Pancreas (tissue), 10 donors: Measurements from ENCODE around the gene CASS4. TPM values are rescaled to one million over a fixed set of nuclear protein-coding genes. Genes with fewer than 3 reads are reported as not detected.

Experiments used
- ATAC-seq, 4 donors: fragments of 200-7000 bp; cut with Tn5 transposase; one replicate each; pipeline versions ENCODE4 v1.8.0 to v1.9.1; 2020; ENCODE audit warnings: mild to moderate bottlenecking in 4 of 4, moderate library complexity in 4 of 4
- DNase-seq, 6 donors: peaks; one replicate each; pipeline ENCODE4 v3.0.0-alpha.2; 2020
- FAIRE-seq: peaks from 2 replicates; lab custom pipeline; 2012; peaks lifted over from hg19 to GRCh38; lab: Jason Lieb, UNC
- H3K27ac ChIP-seq, 4 donors: fragments of 200-600 bp; sonication (generic); 1 replicate in 3 of 4; 2 replicates in 1 of 4; pipeline versions ENCODE4 v1.5.0 to v1.8.0; 2020
- H3K27me3 ChIP-seq, 4 donors: fragments of 200-600 bp; one replicate each; pipeline ENCODE4 v1.8.0; 2021
- H3K36me3 ChIP-seq, 3 donors: fragments of 200-600 bp; sonication (generic) in 1 of 3; one replicate each; pipeline versions ENCODE4 v1.5.0 to v1.8.0; 2020 to 2021
- H3K4me1 ChIP-seq, 3 donors: fragments of 200-600 bp; one replicate each; pipeline ENCODE4 v1.8.0; 2021
- H3K4me3 ChIP-seq, 4 donors: fragments of 200-600 bp; sonication (generic) in 2 of 4; one replicate each; pipeline versions ENCODE4 v1.5.0 to v1.8.0; 2020 to 2021
- H3K9me3 ChIP-seq, 4 donors: fragments of 200-600 bp; one replicate each; pipeline ENCODE4 v1.8.0; 2021
- WGBS, 2 donors: extraction: QIAGEN DNeasy Blood & Tissue Kit; methylation state at CpG; one replicate each; pipeline ENCODE4 v1.1.7; 2013; 5-methylcytosine and 5-hydroxymethylcytosine counted together
- intact Hi-C, 3 donors: fragments of 100-400 bp; cut with DNase I; formaldehyde crosslinking; loops; one replicate each; pipeline versions ENCODE4 v1.11.1 to v1.14.2; 2022
- polyA plus RNA-seq, 2 donors: library from polyadenylated mRNA; stranded (reverse); fragments of 200-250 nt; gene quantifications; one replicate each; pipeline ENCODE4 v1.2.3, GENCODE V29; 2013
- total RNA-seq, 6 donors: library from RNA; stranded (reverse); fragmentation: NEBNext Ultra II Directional in 4 of 6; extraction: Animal tissue kit (Norgen Biotek cat#: 25700) in 4 of 6; gene quantifications; one replicate each; pipeline versions ENCODE4 v1.2.1 to v1.2.4, GENCODE V29; 2021 to 2023
- TF ChIP-seq, protein P1 (sequence below), 4 donors: fragments of 200-600 bp; sonication (generic) in 3 of 4; IDR thresholded peaks; one replicate each; pipeline versions ENCODE4 v1.5.0 to v1.8.0; 2021; ENCODE audit warnings: antibody characterized with exemption in 4 of 4
- donor health status: healthy with polysubstance abuse.
- donor health status: DM: no; HTN: no; CAD: no; lungs with moderate emphysema.
- donor health status: DM: no; HTN: no; CAD: no.
- donor health status: control.
- donor health status: control.
- donor health status: Bipolar disorder and iron deficiency.
- donor health status: DM: yes; HTN: yes; CAD: no.
- donor health status: DM: no; HTN: no; CAD: no.
- donor health status: DM: no; HTN: no; CAD: no.
- donor health status: DM: yes; HTN: yes; CAD: no.

The CASS4 gene
- total and polyA plus RNA-seq, 8 donors: 0.04 to 1.6 (median 0.22) TPM

DNA sequence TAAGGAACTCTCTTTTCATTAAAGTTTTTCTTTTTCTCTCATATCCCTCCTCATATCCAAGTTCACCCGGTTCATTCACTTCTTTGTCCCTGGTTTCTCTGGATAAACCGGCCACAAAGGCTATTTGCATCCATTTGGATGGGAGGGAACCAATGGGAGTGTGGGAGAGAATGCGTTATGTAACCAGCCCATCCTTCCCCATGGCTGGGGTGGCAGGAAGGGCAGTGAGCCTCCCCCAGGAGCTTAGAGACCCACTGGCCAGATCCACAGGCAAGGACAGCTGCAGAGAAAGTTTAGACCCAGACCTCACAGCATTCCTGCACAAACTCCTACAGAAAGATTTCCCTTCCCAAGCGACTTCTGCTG lies 10.7 kb downstream of the CASS4 start:
- TF ChIP-seq, protein P1, sequence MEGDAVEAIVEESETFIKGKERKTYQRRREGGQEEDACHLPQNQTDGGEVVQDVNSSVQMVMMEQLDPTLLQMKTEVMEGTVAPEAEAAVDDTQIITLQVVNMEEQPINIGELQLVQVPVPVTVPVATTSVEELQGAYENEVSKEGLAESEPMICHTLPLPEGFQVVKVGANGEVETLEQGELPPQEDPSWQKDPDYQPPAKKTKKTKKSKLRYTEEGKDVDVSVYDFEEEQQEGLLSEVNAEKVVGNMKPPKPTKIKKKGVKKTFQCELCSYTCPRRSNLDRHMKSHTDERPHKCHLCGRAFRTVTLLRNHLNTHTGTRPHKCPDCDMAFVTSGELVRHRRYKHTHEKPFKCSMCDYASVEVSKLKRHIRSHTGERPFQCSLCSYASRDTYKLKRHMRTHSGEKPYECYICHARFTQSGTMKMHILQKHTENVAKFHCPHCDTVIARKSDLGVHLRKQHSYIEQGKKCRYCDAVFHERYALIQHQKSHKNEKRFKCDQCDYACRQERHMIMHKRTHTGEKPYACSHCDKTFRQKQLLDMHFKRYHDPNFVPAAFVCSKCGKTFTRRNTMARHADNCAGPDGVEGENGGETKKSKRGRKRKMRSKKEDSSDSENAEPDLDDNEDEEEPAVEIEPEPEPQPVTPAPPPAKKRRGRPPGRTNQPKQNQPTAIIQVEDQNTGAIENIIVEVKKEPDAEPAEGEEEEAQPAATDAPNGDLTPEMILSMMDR (IDR thresholded peaks at IDR 0.05): no peak
- Histone ChIP-seq H3K36me3 (no peaks in the 10 kb centered on the region), H3K4me1 (no peaks in the 10 kb centered on the region), H3K4me3 (no peak overlapping the region), H3K9me3 (no peaks in the 10 kb centered on the region), H3K27me3 (no peaks in the 10 kb centered on the region), H3K27ac (no peak overlapping the region)
- DNase-seq: no peak
- ATAC-seq: no peak
- no peak for FAIRE-seq
- intact Hi-C loops: no loop called here
- WGBS, 2 donors: 68 to 73% methylated on average over 4 of the region's 4 CpGs

DNA sequence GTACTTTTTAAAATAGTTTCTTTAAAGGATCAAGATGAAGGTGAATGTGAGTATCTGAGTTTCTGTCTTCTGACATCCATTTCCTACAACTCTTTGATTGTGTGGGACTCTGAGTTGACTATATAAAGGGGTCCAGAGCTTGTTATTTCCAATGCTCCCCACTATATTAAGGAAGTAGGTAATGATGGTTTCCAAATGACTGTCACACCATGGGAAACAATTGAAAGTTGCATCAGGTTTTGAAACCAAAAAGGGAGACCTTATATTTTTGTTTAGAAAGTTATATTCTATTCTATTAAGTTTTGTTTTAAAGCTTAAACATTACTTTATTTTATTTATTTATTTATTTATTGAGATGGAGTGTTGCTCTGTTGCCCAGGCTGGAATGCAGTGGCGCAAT lies 11.2 kb downstream of the CASS4 start:
- FAIRE-seq (no peak), ATAC-seq (no peak), DNase-seq (no peak)
- 100% methylated on average over 1 of the region's 1 CpG for WGBS, 2 donors
- H3K27ac ChIP-seq: no peak overlapping the region
- H3K4me1 ChIP-seq: no peaks in the 10 kb centered on the region
- H3K9me3 ChIP-seq: no peaks in the 10 kb centered on the region
- TF ChIP-seq, protein P1 (IDR thresholded peaks at IDR 0.05): no peak
- intact Hi-C loops: no loop called here
- H3K36me3 ChIP-seq: no peaks in the 10 kb centered on the region
- H3K27me3 ChIP-seq: no peaks in the 10 kb centered on the region
- no peak overlapping the region for H3K4me3 ChIP-seq

DNA sequence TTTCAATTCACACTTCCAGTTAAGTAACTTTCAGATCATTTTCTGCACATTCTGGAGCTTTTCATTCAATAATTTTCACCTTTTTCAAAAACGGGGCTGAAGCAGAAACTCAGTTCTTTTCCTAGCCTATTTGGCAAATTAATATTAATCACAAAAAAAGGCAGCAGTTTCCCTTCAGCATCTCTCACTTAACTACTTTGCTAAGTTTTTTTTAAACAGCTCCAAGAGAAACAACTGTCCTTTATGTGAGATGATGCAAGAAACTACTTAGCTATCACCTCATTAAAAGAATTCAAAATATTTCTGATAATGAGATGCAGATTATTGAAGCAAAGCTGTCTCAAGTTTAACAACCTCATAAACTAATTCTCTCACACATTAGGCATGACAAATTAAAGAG lies 11.8 kb downstream of the CASS4 start:
- FAIRE-seq (no peak), DNase-seq (no peak), ATAC-seq (no peak)
- intact Hi-C loops: no loop called here
- H3K9me3 ChIP-seq: no peaks in the 10 kb centered on the region
- H3K27ac ChIP-seq: no peak overlapping the region
- TF ChIP-seq, protein P1 (IDR thresholded peaks at IDR 0.05): no peak
- H3K4me1 ChIP-seq: no peaks in the 10 kb centered on the region
- H3K4me3 ChIP-seq: no peak overlapping the region
- H3K27me3 ChIP-seq: no peaks in the 10 kb centered on the region
- no peaks in the 10 kb centered on the region for H3K36me3 ChIP-seq
- 32 to 34% methylated on average over 1 of the region's 1 CpG for WGBS, 2 donors

DNA sequence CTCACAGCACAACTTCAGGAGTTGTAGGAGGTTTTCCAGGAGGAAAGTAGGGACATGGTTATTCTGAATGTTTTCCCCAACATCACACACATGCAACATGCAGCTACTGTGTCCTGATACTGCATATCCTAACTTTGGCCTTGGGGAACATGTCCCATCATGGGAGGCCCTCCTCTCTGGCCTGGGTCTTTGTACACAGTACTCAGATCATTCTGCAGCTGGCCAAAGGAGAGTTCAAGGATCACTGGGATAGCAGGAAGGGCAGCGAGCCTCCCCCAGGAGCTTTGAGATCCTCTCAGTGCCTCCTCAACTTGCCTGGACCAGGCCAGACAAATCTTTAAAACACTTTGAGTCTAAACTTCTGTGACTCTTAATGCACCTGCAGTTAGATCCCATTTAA lies 12.9 kb downstream of the CASS4 start:
- TF ChIP-seq, protein P1 (IDR thresholded peaks at IDR 0.05): no peak
- FAIRE-seq (no peak), DNase-seq (no peak), ATAC-seq (no peak)
- no peak overlapping the region for H3K4me3 ChIP-seq
- H3K36me3 ChIP-seq: no peaks in the 10 kb centered on the region
- WGBS, 2 donors: 68 to 88% methylated on average over 1 of the region's 1 CpG
- H3K4me1 ChIP-seq: no peaks in the 10 kb centered on the region
- no peak overlapping the region for H3K27ac ChIP-seq
- intact Hi-C loops: no loop called here
- no peaks in the 10 kb centered on the region for H3K27me3 ChIP-seq
- no peaks in the 10 kb centered on the region for H3K9me3 ChIP-seq

DNA sequence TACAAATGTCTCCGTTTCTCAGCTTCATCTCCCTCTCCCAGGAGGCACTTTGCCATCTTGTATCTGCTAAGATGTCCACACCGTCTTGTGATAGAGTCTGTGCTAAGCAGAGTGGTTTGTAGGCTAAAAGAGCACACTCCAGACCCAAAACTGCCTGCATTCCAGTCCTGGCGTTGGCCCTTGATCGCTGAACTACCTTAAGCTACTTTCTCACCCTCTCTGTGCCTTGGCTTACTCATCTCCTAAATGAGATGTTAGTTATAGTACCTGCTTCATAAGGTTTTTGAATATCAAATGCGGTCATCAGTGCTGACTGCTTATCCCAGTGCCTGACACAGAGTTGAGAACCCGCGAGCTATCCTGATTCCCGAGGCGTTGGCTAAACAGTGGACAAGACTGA lies 14.0 kb downstream of the CASS4 start:
- Histone ChIP-seq H3K4me1 (no peaks in the 10 kb centered on the region), H3K27me3 (no peaks in the 10 kb centered on the region), H3K9me3 (no peaks in the 10 kb centered on the region), H3K36me3 (no peaks in the 10 kb centered on the region), H3K27ac (no peak overlapping the region), H3K4me3 (no peak overlapping the region)
- FAIRE-seq: no peak
- no peak for ATAC-seq
- TF ChIP-seq, protein P1 (IDR thresholded peaks at IDR 0.05): no peak
- 82 to 88% methylated on average over 9 of the region's 9 CpGs for WGBS, 2 donors
- no peak for DNase-seq
- intact Hi-C loops: no loop called here
